ENCODE data around the gene CEACAM19.
"Not testable (repeated sequence)": the region's sequence is repeated elsewhere in the genome, so short reads cannot be mapped to it uniquely, and the experiment has no call there.

The CEACAM19 gene, protein sequence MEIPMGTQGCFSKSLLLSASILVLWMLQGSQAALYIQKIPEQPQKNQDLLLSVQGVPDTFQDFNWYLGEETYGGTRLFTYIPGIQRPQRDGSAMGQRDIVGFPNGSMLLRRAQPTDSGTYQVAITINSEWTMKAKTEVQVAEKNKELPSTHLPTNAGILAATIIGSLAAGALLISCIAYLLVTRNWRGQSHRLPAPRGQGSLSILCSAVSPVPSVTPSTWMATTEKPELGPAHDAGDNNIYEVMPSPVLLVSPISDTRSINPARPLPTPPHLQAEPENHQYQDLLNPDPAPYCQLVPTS

DNA sequence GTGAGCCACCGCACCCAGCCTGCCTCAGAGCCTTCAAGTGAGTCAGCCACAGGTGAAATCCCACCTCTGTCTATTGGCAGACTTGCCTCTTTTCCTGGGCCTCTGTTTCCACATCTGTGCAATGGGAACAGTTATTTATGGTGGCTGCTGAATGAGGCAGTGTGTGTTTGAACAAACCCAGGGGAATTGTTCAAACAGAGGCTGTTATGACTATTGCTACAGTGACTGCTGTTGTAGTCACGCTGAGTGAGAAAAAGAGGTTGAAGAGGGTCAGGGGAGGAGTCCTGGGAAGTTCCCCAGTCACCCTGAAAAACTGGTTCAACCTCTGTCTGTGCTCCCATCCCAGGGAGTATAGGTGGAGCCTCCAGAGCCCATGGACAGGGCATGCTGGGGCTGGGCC lies at the start of gene CEACAM19:
TSS of gene CEACAM19 (plus strand) at position 83 of the 400 bp plus-strand sequence. CDS start 450 bp downstream, outside the sequence.
- Histone ChIP-seq H3K4me3 (ENCODE audit: low read depth, low read length) (no peak within 1 kb of the TSS), H3K9ac (ENCODE audit: low read length) (no peak within 1 kb of the TSS), H3K27me3 (ENCODE audit: control insufficient read depth, insufficient read depth, low read length) (no peaks in the 10 kb centered on the region), H3K36me3 (ENCODE audit: control insufficient read depth, insufficient read depth, low read length) (no peaks in the 10 kb centered on the region), H3K4me1 (ENCODE audit: control insufficient read depth, insufficient read depth, low read length) (peaks cover 8% of the 10 kb centered on the region; the same call in 1 of the 2 replicates), H3K27ac (ENCODE audit: low read depth, low read length) (no peak within 1 kb of the TSS), H3K9me3 (ENCODE audit: control insufficient read depth, insufficient read depth, low read depth, low read length) (no peaks in the 10 kb centered on the region)

DNA sequence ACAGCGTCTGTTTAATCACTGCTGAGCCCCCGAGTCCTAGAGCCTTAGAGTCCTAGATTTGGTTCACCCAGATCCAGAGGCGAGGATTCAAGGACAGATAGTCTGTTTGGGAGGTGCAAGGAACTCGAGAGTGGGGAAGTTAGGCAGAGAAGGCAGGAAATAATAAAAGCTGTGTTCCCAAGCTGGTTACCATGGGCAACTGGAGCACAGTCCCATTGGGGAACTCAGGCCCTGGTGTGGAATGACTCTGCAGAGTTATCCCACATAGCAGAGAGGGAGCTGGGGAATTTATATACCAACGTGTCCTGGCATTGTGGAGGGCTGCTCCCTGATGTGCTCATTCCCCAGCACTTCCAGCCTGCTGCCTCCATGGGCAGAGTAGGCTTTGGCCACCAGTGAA lies 48.2 kb upstream of the CEACAM19 start:
- Histone ChIP-seq H3K27ac (ENCODE audit: low read depth, low read length) (no peak overlapping the region), H3K36me3 (ENCODE audit: control insufficient read depth, insufficient read depth, low read length) (no peaks in the 10 kb centered on the region), H3K9ac (ENCODE audit: low read length) (no peak overlapping the region), H3K4me1 (ENCODE audit: control insufficient read depth, insufficient read depth, low read length) (no peaks in the 10 kb centered on the region), H3K9me3 (ENCODE audit: control insufficient read depth, insufficient read depth, low read depth, low read length) (no peaks in the 10 kb centered on the region; the same call in 1 of the 2 replicates), H3K4me3 (ENCODE audit: low read depth, low read length) (no peak overlapping the region), H3K27me3 (ENCODE audit: control insufficient read depth, insufficient read depth, low read length) (no peaks in the 10 kb centered on the region)

DNA sequence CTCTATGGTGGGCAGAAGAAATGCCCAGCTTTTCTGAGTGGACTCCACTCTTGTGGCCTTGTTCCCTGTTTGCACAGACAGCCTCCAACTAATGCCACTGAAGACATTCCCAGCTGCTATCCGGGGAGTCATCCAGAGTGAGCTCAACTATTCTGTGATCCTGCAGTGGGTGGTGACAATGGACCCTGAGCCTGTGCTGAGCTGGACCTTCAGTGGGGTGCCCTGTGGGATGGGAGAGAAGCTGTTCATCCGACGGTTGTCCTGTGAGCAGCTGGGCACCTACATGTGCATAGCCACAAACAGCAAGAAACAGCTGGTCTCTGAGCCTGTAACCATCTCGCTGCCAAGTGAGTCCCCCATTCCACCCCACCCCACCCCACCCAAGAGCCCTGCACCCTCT lies 47.7 kb upstream of the CEACAM19 start:
- no peaks in the 10 kb centered on the region for H3K4me1 ChIP-seq (ENCODE audit: control insufficient read depth, insufficient read depth, low read length)
- no peak overlapping the region for H3K9ac ChIP-seq (ENCODE audit: low read length)
- no peaks in the 10 kb centered on the region; the same call in 1 of the 2 replicates for H3K9me3 ChIP-seq (ENCODE audit: control insufficient read depth, insufficient read depth, low read depth, low read length)
- H3K4me3 ChIP-seq (ENCODE audit: low read depth, low read length) = no peak overlapping the region
- H3K27me3 ChIP-seq (ENCODE audit: control insufficient read depth, insufficient read depth, low read length) = no peaks in the 10 kb centered on the region
- H3K36me3 ChIP-seq (ENCODE audit: control insufficient read depth, insufficient read depth, low read length) = no peaks in the 10 kb centered on the region
- H3K27ac ChIP-seq (ENCODE audit: low read depth, low read length) = no peak overlapping the region

DNA sequence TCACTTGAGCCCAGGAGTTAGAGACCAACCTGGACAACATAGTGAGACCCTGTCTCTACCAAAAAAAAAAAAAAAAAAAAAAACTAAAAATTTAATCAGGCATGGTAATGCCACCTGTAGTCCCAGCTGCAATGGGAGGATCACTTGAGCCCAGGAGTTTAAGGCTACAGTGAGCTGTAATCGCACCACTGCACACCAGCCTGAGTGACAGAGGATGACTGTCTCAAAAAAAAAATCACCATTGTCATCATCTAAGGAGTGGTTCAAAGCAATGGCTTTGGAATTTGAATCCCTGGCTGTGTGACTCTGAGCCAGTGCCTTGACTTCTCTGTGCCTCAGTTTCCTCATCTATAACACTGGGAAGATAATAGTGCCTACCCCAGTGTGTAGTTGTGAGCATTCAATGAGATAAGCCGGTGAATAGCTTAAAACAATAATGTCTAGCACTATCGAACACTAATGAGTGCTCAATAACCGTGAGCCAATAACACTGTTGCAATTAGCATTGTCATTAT lies 46.4 kb upstream of the CEACAM19 start:
- no peak overlapping the region for H3K4me3 ChIP-seq (ENCODE audit: low read depth, low read length)
- no peaks in the 10 kb centered on the region for H3K27me3 ChIP-seq (ENCODE audit: control insufficient read depth, insufficient read depth, low read length)
- H3K4me1 ChIP-seq (ENCODE audit: control insufficient read depth, insufficient read depth, low read length) = no peaks in the 10 kb centered on the region
- no peaks in the 10 kb centered on the region; the same call in 1 of the 2 replicates for H3K9me3 ChIP-seq (ENCODE audit: control insufficient read depth, insufficient read depth, low read depth, low read length)
- H3K27ac ChIP-seq (ENCODE audit: low read depth, low read length) = no peak overlapping the region
- H3K36me3 ChIP-seq (ENCODE audit: control insufficient read depth, insufficient read depth, low read length) = peaks cover 4% of the 10 kb centered on the region
- H3K9ac ChIP-seq (ENCODE audit: low read length) = no peak overlapping the region

DNA sequence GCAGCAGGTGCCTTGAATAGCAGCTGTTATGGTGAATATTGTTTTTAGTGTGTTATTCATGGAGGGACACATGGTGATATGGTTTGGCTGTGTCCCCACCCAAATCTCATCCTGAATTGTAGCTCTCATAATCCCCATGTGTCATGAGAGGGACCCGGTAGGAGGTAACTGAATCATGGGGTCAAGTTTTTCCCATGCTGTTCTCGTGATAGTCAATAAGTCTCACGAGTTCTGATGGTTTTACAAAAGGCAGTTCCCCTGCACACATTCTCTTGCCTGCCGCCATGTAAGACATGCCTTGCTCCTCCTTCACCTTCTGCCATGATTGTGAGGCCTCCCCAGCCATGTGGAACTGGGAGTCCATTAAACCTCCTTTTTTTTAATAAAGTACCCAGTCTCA lies 45.6 kb upstream of the CEACAM19 start:
- H3K9me3 ChIP-seq (ENCODE audit: control insufficient read depth, insufficient read depth, low read depth, low read length); H3K36me3 ChIP-seq (ENCODE audit: control insufficient read depth, insufficient read depth, low read length); H3K27me3 ChIP-seq (ENCODE audit: control insufficient read depth, insufficient read depth, low read length); H3K27ac ChIP-seq (ENCODE audit: low read depth, low read length); H3K4me3 ChIP-seq (ENCODE audit: low read depth, low read length); H3K4me1 ChIP-seq (ENCODE audit: control insufficient read depth, insufficient read depth, low read length); H3K9ac ChIP-seq (ENCODE audit: low read length): not testable (repeated sequence)

DNA sequence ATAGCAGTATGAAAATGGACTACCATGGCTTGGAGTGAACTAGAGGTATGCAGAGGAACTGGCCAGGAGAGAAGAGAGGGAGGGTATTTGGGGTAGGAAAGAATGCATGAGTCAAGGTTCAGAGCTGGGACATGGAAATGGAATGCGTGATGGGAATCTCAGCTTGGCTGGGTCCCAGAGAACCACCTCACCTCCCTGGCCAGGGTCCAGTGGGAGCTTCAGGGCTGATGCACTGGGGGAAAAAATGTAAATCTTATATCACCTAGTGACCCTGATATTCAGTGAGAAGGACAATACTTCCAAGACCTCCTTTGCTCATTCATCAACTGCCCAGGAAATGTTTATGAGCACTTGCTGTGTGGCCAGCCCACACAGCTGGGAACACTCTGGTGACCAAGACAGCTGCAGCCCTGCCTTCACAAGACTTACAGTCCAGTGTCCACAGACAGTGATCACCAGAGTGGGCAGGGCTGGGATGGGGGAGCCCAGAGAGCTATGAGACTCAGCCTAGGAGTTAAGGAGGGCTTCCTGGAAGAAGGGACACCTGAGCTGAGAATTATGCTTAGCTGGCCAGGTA lies 45.1 kb upstream of the CEACAM19 start:
- Histone ChIP-seq H3K4me3 (ENCODE audit: low read depth, low read length) (no peak overlapping the region), H3K4me1 (ENCODE audit: control insufficient read depth, insufficient read depth, low read length) (no peaks in the 10 kb centered on the region), H3K27me3 (ENCODE audit: control insufficient read depth, insufficient read depth, low read length) (no peaks in the 10 kb centered on the region), H3K9ac (ENCODE audit: low read length) (no peak overlapping the region), H3K27ac (ENCODE audit: low read depth, low read length) (no peak overlapping the region), H3K9me3 (ENCODE audit: control insufficient read depth, insufficient read depth, low read depth, low read length) (no peaks in the 10 kb centered on the region; the same call in 1 of the 2 replicates), H3K36me3 (ENCODE audit: control insufficient read depth, insufficient read depth, low read length) (peaks cover 4% of the 10 kb centered on the region)

DNA sequence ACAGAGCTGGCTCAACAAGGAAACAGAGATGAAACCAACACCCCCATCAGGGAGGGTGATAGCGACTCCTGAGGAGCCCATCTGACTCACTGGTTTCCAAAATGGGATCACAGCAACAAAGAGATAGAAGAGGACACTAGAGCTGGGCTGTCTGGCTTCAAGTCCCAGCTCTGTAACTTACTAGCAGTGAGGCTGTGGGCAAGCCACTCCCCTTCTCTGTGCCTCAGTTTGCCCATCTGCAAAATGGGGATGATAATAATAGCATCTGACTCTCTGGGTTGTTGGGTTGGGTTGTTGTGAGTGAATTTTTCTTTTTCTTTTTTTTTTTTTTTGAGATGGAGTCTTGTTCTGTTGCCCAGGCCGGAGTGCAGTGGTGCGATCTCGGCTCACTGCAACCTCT lies 43.7 kb upstream of the CEACAM19 start:
- peaks cover 5% of the 10 kb centered on the region for H3K4me1 ChIP-seq (ENCODE audit: control insufficient read depth, insufficient read depth, low read length)
- H3K36me3 ChIP-seq (ENCODE audit: control insufficient read depth, insufficient read depth, low read length) = peaks cover 4% of the 10 kb centered on the region
- no peak overlapping the region for H3K4me3 ChIP-seq (ENCODE audit: low read depth, low read length)
- H3K9ac ChIP-seq (ENCODE audit: low read length) = no peak overlapping the region
- H3K9me3 ChIP-seq (ENCODE audit: control insufficient read depth, insufficient read depth, low read depth, low read length) = no peaks in the 10 kb centered on the region; the same call in 1 of the 2 replicates
- no peaks in the 10 kb centered on the region for H3K27me3 ChIP-seq (ENCODE audit: control insufficient read depth, insufficient read depth, low read length)
- H3K27ac ChIP-seq (ENCODE audit: low read depth, low read length) = no peak overlapping the region

DNA sequence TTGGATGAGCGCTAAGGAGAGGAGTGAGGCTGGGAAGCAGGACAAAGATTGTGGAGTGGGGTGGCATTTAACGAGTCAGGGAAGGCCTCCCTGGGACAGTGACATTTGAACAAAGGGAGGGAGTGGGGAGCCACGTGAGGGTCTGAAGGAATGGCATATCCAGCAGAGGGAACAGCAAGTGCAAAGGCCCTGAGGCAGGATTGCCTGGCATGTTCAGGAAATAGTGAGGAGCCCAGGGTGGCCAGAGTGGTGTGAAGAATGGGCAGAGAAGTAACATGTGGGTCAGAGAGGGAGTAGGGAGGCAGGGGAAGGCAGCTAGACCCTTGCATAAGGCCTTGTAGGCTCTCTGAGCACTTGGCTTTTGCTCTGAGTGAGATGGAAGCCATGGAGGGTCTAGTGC lies 42.5 kb upstream of the CEACAM19 start:
- H3K4me3 ChIP-seq (ENCODE audit: low read depth, low read length) = no peak overlapping the region
- H3K9me3 ChIP-seq (ENCODE audit: control insufficient read depth, insufficient read depth, low read depth, low read length) = no peaks in the 10 kb centered on the region; the same call in 1 of the 2 replicates
- no peak overlapping the region for H3K9ac ChIP-seq (ENCODE audit: low read length)
- no peak overlapping the region for H3K27ac ChIP-seq (ENCODE audit: low read depth, low read length)
- H3K4me1 ChIP-seq (ENCODE audit: control insufficient read depth, insufficient read depth, low read length) = peaks cover 17% of the 10 kb centered on the region
- H3K36me3 ChIP-seq (ENCODE audit: control insufficient read depth, insufficient read depth, low read length) = peaks cover 4% of the 10 kb centered on the region
- H3K27me3 ChIP-seq (ENCODE audit: control insufficient read depth, insufficient read depth, low read length) = no peaks in the 10 kb centered on the region

DNA sequence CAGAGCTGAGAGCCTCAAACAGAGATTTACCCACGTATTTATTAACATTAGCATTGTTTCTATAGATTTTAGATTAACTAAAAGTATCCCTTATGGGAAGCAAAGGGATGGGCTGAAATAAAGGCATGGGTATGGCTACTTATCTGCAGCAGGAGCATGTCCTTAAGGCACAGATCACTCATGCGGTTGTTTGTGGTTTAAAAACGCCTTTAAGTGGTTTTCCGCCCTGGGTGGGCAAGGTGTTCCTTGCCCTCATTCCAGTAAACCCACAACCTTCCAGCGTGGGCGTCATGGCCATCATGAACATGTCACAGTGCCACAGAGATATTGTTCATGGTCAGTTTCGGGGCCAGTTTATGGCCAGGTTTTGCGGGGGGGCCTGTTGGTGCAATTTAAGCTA lies 39.7 kb upstream of the CEACAM19 start:
- H3K9ac ChIP-seq (ENCODE audit: low read length); H3K4me3 ChIP-seq (ENCODE audit: low read depth, low read length): not testable (repeated sequence)

DNA sequence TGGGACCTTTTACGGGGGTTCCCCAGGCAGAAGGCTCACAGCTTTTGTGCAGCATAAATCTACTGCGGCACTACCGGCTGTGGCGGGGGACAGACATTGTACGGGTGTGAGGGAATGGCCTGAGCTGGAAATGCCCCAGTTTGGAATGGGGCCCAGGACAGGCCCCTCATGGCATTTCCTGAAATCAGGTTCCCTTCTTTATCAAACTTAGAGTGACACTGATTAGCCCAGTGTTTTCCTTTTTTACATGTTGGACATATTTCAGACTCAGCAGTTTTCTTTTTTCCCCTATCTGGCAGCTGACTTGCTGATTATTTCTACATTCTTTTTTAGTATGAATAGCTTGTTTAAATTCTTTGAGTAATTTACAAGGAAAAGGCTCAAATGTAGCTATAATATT lies 37.2 kb upstream of the CEACAM19 start:
- H3K27ac ChIP-seq (ENCODE audit: low read depth, low read length); H3K9ac ChIP-seq (ENCODE audit: low read length): not testable (repeated sequence)

More for the DNA sequence above, 39.7 kb upstream of the CEACAM19 start:
- H3K27me3 ChIP-seq (ENCODE audit: control insufficient read depth, insufficient read depth, low read length); H3K36me3 ChIP-seq (ENCODE audit: control insufficient read depth, insufficient read depth, low read length); H3K27ac ChIP-seq (ENCODE audit: low read depth, low read length); H3K9me3 ChIP-seq (ENCODE audit: control insufficient read depth, insufficient read depth, low read depth, low read length): not testable (repeated sequence)
- H3K4me1 ChIP-seq (ENCODE audit: control insufficient read depth, insufficient read depth, low read length) = peaks cover 19% of the 10 kb centered on the region

DNA sequence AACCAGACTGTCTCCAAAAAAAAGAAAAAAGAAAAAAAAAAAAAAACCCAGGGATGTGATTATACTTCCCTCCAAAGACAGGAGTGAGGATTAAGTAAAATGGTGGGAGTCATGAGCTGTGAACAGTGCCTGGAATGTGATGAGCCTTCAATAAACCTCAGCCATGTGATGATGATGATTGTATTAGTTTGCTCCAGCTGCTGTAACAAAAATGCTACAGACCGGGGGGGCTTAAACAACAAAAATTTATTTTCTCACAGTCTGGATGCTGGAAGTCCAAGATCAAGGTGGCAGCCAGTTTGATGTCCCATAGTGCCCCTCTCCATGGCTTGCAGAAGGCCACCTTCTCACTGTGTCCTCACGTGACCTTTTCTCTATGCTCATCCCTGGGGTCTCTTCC lies 36.5 kb upstream of the CEACAM19 start:
- Histone ChIP-seq H3K9me3 (ENCODE audit: control insufficient read depth, insufficient read depth, low read depth, low read length) (peaks cover 4% of the 10 kb centered on the region; the same call in 1 of the 2 replicates), H3K27ac (ENCODE audit: low read depth, low read length) (no peak overlapping the region), H3K4me3 (ENCODE audit: low read depth, low read length) (no peak overlapping the region), H3K27me3 (ENCODE audit: control insufficient read depth, insufficient read depth, low read length) (no peaks in the 10 kb centered on the region), H3K36me3 (ENCODE audit: control insufficient read depth, insufficient read depth, low read length) (no peaks in the 10 kb centered on the region; the same call in 1 of the 2 replicates), H3K4me1 (ENCODE audit: control insufficient read depth, insufficient read depth, low read length) (peaks cover 19% of the 10 kb centered on the region), H3K9ac (ENCODE audit: low read length) (no peak overlapping the region)

More for the DNA sequence above, 37.2 kb upstream of the CEACAM19 start:
- H3K4me1 ChIP-seq (ENCODE audit: control insufficient read depth, insufficient read depth, low read length) = peaks cover 19% of the 10 kb centered on the region
- not testable (repeated sequence) for H3K36me3 ChIP-seq (ENCODE audit: control insufficient read depth, insufficient read depth, low read length); H3K27me3 ChIP-seq (ENCODE audit: control insufficient read depth, insufficient read depth, low read length); H3K4me3 ChIP-seq (ENCODE audit: low read depth, low read length); H3K9me3 ChIP-seq (ENCODE audit: control insufficient read depth, insufficient read depth, low read depth, low read length)

Measured in HUES6 (cell line).